SK-N-SH treated with all-trans-retinoic acid at 6 μM for 48 hours (cell line): Measurements from ENCODE around the gene OR6C76.

Experiments used
- ATAC-seq: fragments of 200-7000 bp; cut with Tn5 transposase; 3 replicates; pipeline ENCODE4 v1.9.1; 2020; ENCODE audit warnings: mild to moderate bottlenecking, moderate library complexity
- ARNTL ChIP-seq: fragments of 450-650 bp; formaldehyde crosslinking; IDR thresholded peaks from 2 replicates; pipeline ENCODE4 v1.5.0; 2020; ENCODE audit warnings: low read depth, mild to moderate bottlenecking, moderate library complexity, borderline replicate concordance
- BACH2 ChIP-seq: fragments of 250-450 bp; sonication (Bioruptor Pico); IDR thresholded peaks from 2 replicates; pipeline ENCODE4 v1.9.0; 2021; ENCODE audit warnings: mild to moderate bottlenecking, borderline replicate concordance
- CREB5 ChIP-seq: fragments of 250-450 bp; sonication (Bioruptor Pico); IDR thresholded peaks from 2 replicates; pipeline ENCODE4 v1.5.1; 2020; ENCODE audit warnings: low read depth, mild to moderate bottlenecking, moderate library complexity
- CSDC2 ChIP-seq: fragments of 250-450 bp; sonication (Bioruptor Pico); IDR thresholded peaks from 2 replicates; pipeline ENCODE4 v1.5.0; 2020; ENCODE audit warnings: mild to moderate bottlenecking, moderate library complexity
- CSRNP3 ChIP-seq: fragments of 250-450 bp; sonication (Bioruptor Pico); IDR thresholded peaks from 2 replicates; pipeline ENCODE4 v1.5.1; 2021; ENCODE audit warnings: mild to moderate bottlenecking, moderate library complexity
- ESRRG ChIP-seq: fragments of 250-450 bp; sonication (Bioruptor Pico); IDR thresholded peaks from 2 replicates; pipeline ENCODE4 v1.6.1; 2021; ENCODE audit warnings: mild to moderate bottlenecking
- ISL1 ChIP-seq: fragments of 250-450 bp; sonication (Bioruptor Pico); IDR thresholded peaks from 2 replicates; pipeline ENCODE4 v2.1.2; 2022; ENCODE audit warnings: mild to moderate bottlenecking, moderate library complexity
- OSR1 ChIP-seq: fragments of 250-450 bp; sonication (Bioruptor Pico); IDR thresholded peaks from 2 replicates; pipeline ENCODE4 v1.8.0; 2022; ENCODE audit warnings: moderate library complexity, mild to moderate bottlenecking, inconsistent platforms
- PATZ1 ChIP-seq: fragments of 250-450 bp; sonication (Bioruptor Pico); IDR thresholded peaks from 2 replicates; pipeline ENCODE4 v1.8.0; 2020; ENCODE audit warnings: mild to moderate bottlenecking, moderate library complexity, borderline replicate concordance
- POU6F1 ChIP-seq: fragments of 250-450 bp; sonication (Bioruptor Pico); IDR thresholded peaks from 2 replicates; pipeline ENCODE4 v1.8.0; 2021; ENCODE audit warnings: low read depth, mild to moderate bottlenecking, moderate library complexity, borderline replicate concordance
- PPARA ChIP-seq: fragments of 250-450 bp; sonication (Bioruptor Pico); IDR thresholded peaks from 2 replicates; pipeline ENCODE4 v1.5.0; 2020; ENCODE audit warnings: mild to moderate bottlenecking, borderline replicate concordance
- RARB ChIP-seq: fragments of 250-450 bp; sonication (Bioruptor Pico); IDR thresholded peaks from 2 replicates; pipeline ENCODE4 v1.8.0; 2021; ENCODE audit warnings: mild to moderate bottlenecking, moderate library complexity
- SNAI2 ChIP-seq: fragments of 250-450 bp; sonication (Bioruptor Pico); IDR thresholded peaks from 2 replicates; pipeline ENCODE4 v1.5.0; 2020; ENCODE audit warnings: mild to moderate bottlenecking, moderate library complexity
- TCF4 ChIP-seq: fragments of 250-450 bp; sonication (Bioruptor Pico); IDR thresholded peaks from 2 replicates; pipeline ENCODE4 v1.8.0; 2021; ENCODE audit warnings: mild to moderate bottlenecking, moderate library complexity, borderline replicate concordance
- TOX ChIP-seq: fragments of 250-450 bp; sonication (Bioruptor Pico); IDR thresholded peaks from 2 replicates; pipeline ENCODE4 v1.8.0; 2021; ENCODE audit warnings: mild to moderate bottlenecking, moderate library complexity, borderline replicate concordance
- TSHZ2 ChIP-seq: fragments of 250-450 bp; sonication (Bioruptor Pico); IDR thresholded peaks from 2 replicates; pipeline ENCODE4 v1.5.0; 2020; ENCODE audit warnings: mild to moderate bottlenecking, moderate library complexity
- ZFP3 ChIP-seq: fragments of 250-450 bp; sonication (Bioruptor Pico); IDR thresholded peaks from 2 replicates; pipeline ENCODE4 v1.5.0; 2020; ENCODE audit warnings: mild to moderate bottlenecking, moderate library complexity
- ZFP30 ChIP-seq: fragments of 450-650 bp; formaldehyde crosslinking; IDR thresholded peaks from 2 replicates; pipeline ENCODE4 v1.5.0; 2022; ENCODE audit warnings: mild to moderate bottlenecking, moderate library complexity
- ZNF565 ChIP-seq: fragments of 450-650 bp; formaldehyde crosslinking; conservative IDR thresholded peaks from 2 replicates; pipeline ENCODE4 v1.5.0; 2020; ENCODE audit warnings: low read depth, mild to moderate bottlenecking, moderate library complexity
- ZNF70 ChIP-seq: fragments of 450-650 bp; formaldehyde crosslinking; IDR thresholded peaks from 2 replicates; pipeline ENCODE4 v1.5.0; 2020; ENCODE audit warnings: mild to moderate bottlenecking, moderate library complexity
- ZNF8 ChIP-seq: fragments of 450-650 bp; formaldehyde crosslinking; IDR thresholded peaks from 2 replicates; pipeline ENCODE4 v1.5.0; 2020; ENCODE audit warnings: mild to moderate bottlenecking, moderate library complexity

The OR6C76 gene

GRCh38 chr12:55392032-55392795, 33.8 kb upstream of the OR6C76 start (continued):
- TF ChIP-seq CREB5 = no peak
- TF ChIP-seq ZNF70 = no peak
- TF ChIP-seq PPARA = no peak

GRCh38 chr12:55396326-55396725, 29.7 kb upstream of the OR6C76 start:
- TF ChIP-seq SNAI2 (CRISPR knock-in tag) (no peak), PATZ1 (CRISPR knock-in tag) (no peak), PPARA (no peak), TOX (CRISPR knock-in tag) (no peak), ISL1 (CRISPR knock-in tag) (no peak), ZNF565 (no peak), ARNTL (CRISPR knock-in tag) (no peak), ZFP3 (CRISPR knock-in tag) (no peak), ESRRG (CRISPR knock-in tag) (no peak), RARB (CRISPR knock-in tag) (no peak), ZNF70 (no peak), ZNF8 (no peak), OSR1 (CRISPR knock-in tag) (no peak), CSDC2 (no peak)
- ATAC-seq = no peak

GRCh38 chr12:55400229-55400628, 25.8 kb upstream of the OR6C76 start, which contains the start of gene OR6C65:
TSS of gene OR6C65 (plus strand) at chr12:55400529. CDS start at chr12:55400529, 0 bp downstream.
- no peak for ATAC-seq
- TF ChIP-seq ZFP3 (CRISPR knock-in tag) (no peak), PPARA (no peak), BACH2 (CRISPR knock-in tag) (no peak), CSRNP3 (CRISPR knock-in tag) (no peak), POU6F1 (no peak), ISL1 (CRISPR knock-in tag) (no peak), TSHZ2 (no peak), ZNF8 (no peak), ZNF70 (no peak), OSR1 (CRISPR knock-in tag) (no peak), ZNF565 (no peak), ESRRG (CRISPR knock-in tag) (no peak), CSDC2 (no peak), TOX (CRISPR knock-in tag) (no peak), ARNTL (CRISPR knock-in tag) (no peak), CREB5 (no peak), RARB (CRISPR knock-in tag) (no peak), TCF4 (CRISPR knock-in tag) (no peak), ZFP30 (CRISPR knock-in tag) (no peak)
